Stimulated activated effector memory CD8-positive, alpha-beta T cell treated with anti-CD3 and anti-CD28 coated beads, Interleukin-12 subunit alpha, Interleukin-12 subunit beta, amount 100 ng/mL, for 72 hours (primary cell): ENCODE results near the gene SYT7.
A peak's percentile ranks its signal among the peaks of the same experiment; 100 is the strongest.

Source experiments
- ATAC-seq: fragments of 150-1000 bp; cut with Tn5 transposase; 2 replicates; pipeline ENCODE4 v1.10.0; 2021
- DNase-seq, 2 donors: peaks; one replicate each; pipeline ENCODE4 v3.0.0; 2021 to 2022; ENCODE audit warnings: low spot score in 2 of 2
- H3K27ac Mint-ChIP-seq: one replicate; pipeline ENCODE4 v1.8.0; 2022; ENCODE audit warnings: mild to moderate bottlenecking, mixed read lengths
- H3K36me3 Mint-ChIP-seq: one replicate; pipeline ENCODE4 v1.8.0; 2022; ENCODE audit warnings: mild to moderate bottlenecking, mixed read lengths
- H3K4me1 Mint-ChIP-seq: one replicate; pipeline ENCODE4 v1.8.0; 2022; ENCODE audit warnings: mixed read lengths
- H3K4me3 Mint-ChIP-seq: one replicate; pipeline ENCODE4 v1.8.0; 2022; ENCODE audit warnings: mild to moderate bottlenecking, mixed read lengths
- H3K9me3 Mint-ChIP-seq: one replicate; pipeline ENCODE4 v1.8.0; 2022; ENCODE audit warnings: mixed read lengths

SYT7 gene

GRCh38 chr11:61596990-61597389 lies 16.1 kb upstream of the SYT7 start:
- H3K9me3 Mint-ChIP-seq, result no peaks in the 10 kb centered on the region
- no peak overlapping the region for H3K4me3 Mint-ChIP-seq
- ATAC-seq, result no peak
- H3K27ac Mint-ChIP-seq, result no peak overlapping the region
- H3K4me1 Mint-ChIP-seq, result peaks cover 5% of the 10 kb centered on the region
- H3K36me3 Mint-ChIP-seq, result no peaks in the 10 kb centered on the region
- no peak for DNase-seq

GRCh38 chr11:61596542-61596941 lies 15.7 kb upstream of the SYT7 start:
- Mint-ChIP-seq H3K36me3 (no peaks in the 10 kb centered on the region), H3K4me3 (no peak overlapping the region), H3K4me1 (peaks cover 5% of the 10 kb centered on the region), H3K27ac (no peak overlapping the region), H3K9me3 (no peaks in the 10 kb centered on the region)
- ATAC-seq, result no peak
- no peak for DNase-seq

GRCh38 chr11:61594907-61595257 lies 14.0 kb upstream of the SYT7 start:
- ATAC-seq (no peak), DNase-seq (no peak)
- H3K4me1 Mint-ChIP-seq, result peaks cover 5% of the 10 kb centered on the region
- no peak overlapping the region for H3K27ac Mint-ChIP-seq
- no peaks in the 10 kb centered on the region for H3K36me3 Mint-ChIP-seq
- no peaks in the 10 kb centered on the region for H3K9me3 Mint-ChIP-seq
- no peak overlapping the region for H3K4me3 Mint-ChIP-seq

- no peak for DNase-seq
- H3K36me3 Mint-ChIP-seq, result no peaks in the 10 kb centered on the region
- no peak for ATAC-seq
- H3K4me1 Mint-ChIP-seq, result peaks cover 11% of the 10 kb centered on the region
- no peak overlapping the region for H3K4me3 Mint-ChIP-seq
- no peaks in the 10 kb centered on the region for H3K9me3 Mint-ChIP-seq
- H3K27ac Mint-ChIP-seq, result no peak overlapping the region
These were observed 12.3 kb upstream of the SYT7 start for GRCh38 chr11:61593151-61593550.

GRCh38 chr11:61592176-61592575 lies 11.3 kb upstream of the SYT7 start:
- no peak for DNase-seq
- Mint-ChIP-seq H3K4me3 (no peak overlapping the region), H3K4me1 (peaks cover 13% of the 10 kb centered on the region), H3K27ac (no peak overlapping the region), H3K9me3 (no peaks in the 10 kb centered on the region), H3K36me3 (no peaks in the 10 kb centered on the region)
- ATAC-seq, result no peak

GRCh38 chr11:61589961-61590360 lies 9.1 kb upstream of the SYT7 start:
- H3K36me3 Mint-ChIP-seq, result no peaks in the 10 kb centered on the region
- no peak for DNase-seq
- no peak for ATAC-seq
- H3K27ac Mint-ChIP-seq, result no peak overlapping the region
- H3K4me1 Mint-ChIP-seq, result peaks cover 13% of the 10 kb centered on the region
- H3K4me3 Mint-ChIP-seq, result no peak overlapping the region
- H3K9me3 Mint-ChIP-seq, result no peaks in the 10 kb centered on the region

GRCh38 chr11:61588728-61589191 lies 7.9 kb upstream of the SYT7 start:
- peaks cover 13% of the 10 kb centered on the region for H3K4me1 Mint-ChIP-seq
- ATAC-seq, result no peak
- H3K36me3 Mint-ChIP-seq, result no peaks in the 10 kb centered on the region
- H3K4me3 Mint-ChIP-seq, result peak overlapping the region; percentile 68
- H3K27ac Mint-ChIP-seq, result no peak overlapping the region
- DNase-seq, result no peak
- no peaks in the 10 kb centered on the region for H3K9me3 Mint-ChIP-seq

GRCh38 chr11:61587951-61588727 lies 7.3 kb upstream of the SYT7 start:
- DNase-seq, result peak; percentile 54 to 81
- Mint-ChIP-seq H3K27ac (no peak overlapping the region), H3K9me3 (no peaks in the 10 kb centered on the region)

GRCh38 chr11:61587541-61587941 lies 6.7 kb upstream of the SYT7 start:
- Mint-ChIP-seq H3K9me3 (no peaks in the 10 kb centered on the region), H3K4me3 (peak overlapping the region; percentile 68), H3K27ac (no peak overlapping the region), H3K4me1 (peaks cover 13% of the 10 kb centered on the region), H3K36me3 (no peaks in the 10 kb centered on the region)
- peak; percentile 41 for ATAC-seq
- no peak for DNase-seq

More at GRCh38 chr11:61587951-61588727, 7.3 kb upstream of the SYT7 start:
- peak overlapping the region; percentile 68 for H3K4me3 Mint-ChIP-seq
- peak; percentile 65 for ATAC-seq
- H3K4me1 Mint-ChIP-seq, result peaks cover 13% of the 10 kb centered on the region
- H3K36me3 Mint-ChIP-seq, result no peaks in the 10 kb centered on the region

- peaks cover under 1% of the 10 kb centered on the region for H3K36me3 Mint-ChIP-seq
- H3K4me3 Mint-ChIP-seq, result no peak overlapping the region
- no peaks in the 10 kb centered on the region for H3K9me3 Mint-ChIP-seq
- DNase-seq (no peak), ATAC-seq (no peak)
- H3K27ac Mint-ChIP-seq, result no peak overlapping the region
- H3K4me1 Mint-ChIP-seq, result peaks cover 17% of the 10 kb centered on the region
These were observed 6.0 kb upstream of the SYT7 start for GRCh38 chr11:61586792-61587430.

GRCh38 chr11:61585115-61585514 lies 4.2 kb upstream of the SYT7 start:
- no peak overlapping the region for H3K4me3 Mint-ChIP-seq
- no peaks in the 10 kb centered on the region for H3K9me3 Mint-ChIP-seq
- ATAC-seq (no peak), DNase-seq (no peak)
- H3K36me3 Mint-ChIP-seq, result peaks cover 9% of the 10 kb centered on the region
- H3K27ac Mint-ChIP-seq, result no peak overlapping the region
- H3K4me1 Mint-ChIP-seq, result peaks cover 24% of the 10 kb centered on the region

GRCh38 chr11:61581931-61582330 lies 1.1 kb upstream of the SYT7 start:
- H3K4me1 Mint-ChIP-seq, result peaks cover 11% of the 10 kb centered on the region
- H3K36me3 Mint-ChIP-seq, result peaks cover 9% of the 10 kb centered on the region
- peak overlapping the region; percentile 72 for H3K4me3 Mint-ChIP-seq
- no peak overlapping the region for H3K27ac Mint-ChIP-seq
- ATAC-seq (no peak), DNase-seq (no peak)
- H3K9me3 Mint-ChIP-seq, result no peaks in the 10 kb centered on the region

GRCh38 chr11:61580271-61580888 lies 496 bp downstream of the SYT7 start:
- Mint-ChIP-seq H3K36me3 (peaks cover 9% of the 10 kb centered on the region), H3K27ac (no peak overlapping the region), H3K9me3 (no peaks in the 10 kb centered on the region), H3K4me1 (peaks cover 11% of the 10 kb centered on the region), H3K4me3 (peak overlapping the region; percentile 62)
- ATAC-seq, result peak; percentile 1
- DNase-seq, result peak in 1 of 2 donors; percentile 61

GRCh38 chr11:61579676-61580270 lies 1.1 kb downstream of the SYT7 start:
- DNase-seq, result no peak
- Mint-ChIP-seq H3K27ac (no peak overlapping the region), H3K4me1 (peaks cover 11% of the 10 kb centered on the region), H3K4me3 (peak overlapping the region; percentile 62), H3K36me3 (peaks cover 9% of the 10 kb centered on the region), H3K9me3 (no peaks in the 10 kb centered on the region)
- no peak for ATAC-seq

- H3K4me1 Mint-ChIP-seq, result peaks cover 11% of the 10 kb centered on the region
- DNase-seq (no peak), ATAC-seq (no peak)
- H3K36me3 Mint-ChIP-seq, result peaks cover 9% of the 10 kb centered on the region
- no peaks in the 10 kb centered on the region for H3K9me3 Mint-ChIP-seq
- H3K4me3 Mint-ChIP-seq, result peak overlapping the region; percentile 62
- no peak overlapping the region for H3K27ac Mint-ChIP-seq
These were observed 1.8 kb downstream of the SYT7 start for GRCh38 chr11:61578819-61579675.
